ENCODE data around the gene DGCR6.
"Not testable (repeated sequence)": the region's sequence is repeated elsewhere in the genome, so short reads cannot be mapped to it uniquely, and the experiment has no call there.

The DGCR6 gene

GRCh38 chr22:18956956-18957355 lies 50.8 kb downstream of the DGCR6 start:
- H3K4me1 ChIP-seq (ENCODE audit: control extremely low read depth in 1 of 4, control insufficient read depth in 4 of 4, insufficient read depth in 4 of 4, low read length in 3 of 4); H3K27me3 ChIP-seq (replicated peaks in 2 of 5; ENCODE audit: control insufficient read depth in 4 of 5, insufficient read depth in 5 of 5, low read length in 4 of 5); DNase-seq; CTCF ChIA-PET; H3K9me3 ChIP-seq (ENCODE audit: control extremely low read depth in 1 of 5, control insufficient read depth in 4 of 5, insufficient read depth in 2 of 5, low read depth in 1 of 5, low read length in 4 of 5); H3K27ac ChIP-seq (ENCODE audit: insufficient read depth in 1 of 2, low read depth in 1 of 2, low read length in 2 of 2, poor library complexity in 1 of 2, severe bottlenecking in 2 of 2); H3K36me3 ChIP-seq (ENCODE audit: control insufficient read depth in 4 of 4, insufficient read depth in 4 of 4, low read length in 3 of 4); H3K4me3 ChIP-seq (ENCODE audit: control insufficient read depth in 1 of 7, extremely low read depth in 1 of 7, insufficient read depth in 4 of 7, low read depth in 2 of 7, low read length in 6 of 7): not testable (repeated sequence)
- POLR2A ChIA-PET, result interaction anchor here (0.6 kb wide), 1 partner anchor 25 kb away, joined by 3 read pairs; no protein-coding TSS in a partner anchor
- WGBS (ENCODE audit: insufficient coverage), result 83% methylated on average over 5 of the region's 15 CpGs

GRCh38 chr22:18957621-18958320 lies 51.7 kb downstream of the DGCR6 start:
- H3K4me3 ChIP-seq (ENCODE audit: control insufficient read depth in 1 of 7, extremely low read depth in 1 of 7, insufficient read depth in 4 of 7, low read depth in 2 of 7, low read length in 6 of 7); H3K9me3 ChIP-seq (ENCODE audit: control extremely low read depth in 1 of 5, control insufficient read depth in 4 of 5, insufficient read depth in 2 of 5, low read depth in 1 of 5, low read length in 4 of 5); DNase-seq; H3K36me3 ChIP-seq (ENCODE audit: control insufficient read depth in 4 of 4, insufficient read depth in 4 of 4, low read length in 3 of 4); H3K4me1 ChIP-seq (ENCODE audit: control extremely low read depth in 1 of 4, control insufficient read depth in 4 of 4, insufficient read depth in 4 of 4, low read length in 3 of 4); H3K27me3 ChIP-seq (replicated peaks in 2 of 5; ENCODE audit: control insufficient read depth in 4 of 5, insufficient read depth in 5 of 5, low read length in 4 of 5); H3K27ac ChIP-seq (ENCODE audit: insufficient read depth in 1 of 2, low read depth in 1 of 2, low read length in 2 of 2, poor library complexity in 1 of 2, severe bottlenecking in 2 of 2); POLR2A ChIA-PET: not testable (repeated sequence)
- 56% methylated on average over 7 of the region's 18 CpGs for WGBS (ENCODE audit: insufficient coverage)
- CTCF ChIA-PET, result interaction anchor here (0.6 kb wide), 1 partner anchor 534 kb away, joined by 4 read pairs; no protein-coding TSS in a partner anchor

- CTCF ChIA-PET, result interaction anchor here (0.6 kb wide), 1 partner anchor 533 kb away, joined by 4 read pairs; no protein-coding TSS in a partner anchor
- H3K27me3 ChIP-seq (replicated peaks in 2 of 5; ENCODE audit: control insufficient read depth in 4 of 5, insufficient read depth in 5 of 5, low read length in 4 of 5); H3K4me3 ChIP-seq (ENCODE audit: control insufficient read depth in 1 of 7, extremely low read depth in 1 of 7, insufficient read depth in 4 of 7, low read depth in 2 of 7, low read length in 6 of 7); H3K27ac ChIP-seq (ENCODE audit: insufficient read depth in 1 of 2, low read depth in 1 of 2, low read length in 2 of 2, poor library complexity in 1 of 2, severe bottlenecking in 2 of 2); POLR2A ChIA-PET; H3K4me1 ChIP-seq (ENCODE audit: control extremely low read depth in 1 of 4, control insufficient read depth in 4 of 4, insufficient read depth in 4 of 4, low read length in 3 of 4); DNase-seq; H3K36me3 ChIP-seq (ENCODE audit: control insufficient read depth in 4 of 4, insufficient read depth in 4 of 4, low read length in 3 of 4); H3K9me3 ChIP-seq (ENCODE audit: control extremely low read depth in 1 of 5, control insufficient read depth in 4 of 5, insufficient read depth in 2 of 5, low read depth in 1 of 5, low read length in 4 of 5): not testable (repeated sequence)
- WGBS (ENCODE audit: insufficient coverage), result 94% methylated on average over 7 of the region's 18 CpGs
Measured at GRCh38 chr22:18958321-18958705, 52.2 kb downstream of the DGCR6 start.

GRCh38 chr22:18958738-18959137 lies 52.6 kb downstream of the DGCR6 start:
- H3K4me1 ChIP-seq (ENCODE audit: control extremely low read depth in 1 of 4, control insufficient read depth in 4 of 4, insufficient read depth in 4 of 4, low read length in 3 of 4); H3K36me3 ChIP-seq (ENCODE audit: control insufficient read depth in 4 of 4, insufficient read depth in 4 of 4, low read length in 3 of 4); POLR2A ChIA-PET; H3K27me3 ChIP-seq (replicated peaks in 2 of 5; ENCODE audit: control insufficient read depth in 4 of 5, insufficient read depth in 5 of 5, low read length in 4 of 5); CTCF ChIA-PET; H3K9me3 ChIP-seq (ENCODE audit: control extremely low read depth in 1 of 5, control insufficient read depth in 4 of 5, insufficient read depth in 2 of 5, low read depth in 1 of 5, low read length in 4 of 5); H3K4me3 ChIP-seq (ENCODE audit: control insufficient read depth in 1 of 7, extremely low read depth in 1 of 7, insufficient read depth in 4 of 7, low read depth in 2 of 7, low read length in 6 of 7); H3K27ac ChIP-seq (ENCODE audit: insufficient read depth in 1 of 2, low read depth in 1 of 2, low read length in 2 of 2, poor library complexity in 1 of 2, severe bottlenecking in 2 of 2); DNase-seq: not testable (repeated sequence)
- WGBS (ENCODE audit: insufficient coverage), result 89% methylated on average over 10 of the region's 14 CpGs

- CTCF ChIA-PET; POLR2A ChIA-PET; H3K36me3 ChIP-seq (ENCODE audit: control insufficient read depth in 4 of 4, insufficient read depth in 4 of 4, low read length in 3 of 4); H3K9me3 ChIP-seq (ENCODE audit: control extremely low read depth in 1 of 5, control insufficient read depth in 4 of 5, insufficient read depth in 2 of 5, low read depth in 1 of 5, low read length in 4 of 5); H3K27ac ChIP-seq (ENCODE audit: insufficient read depth in 1 of 2, low read depth in 1 of 2, low read length in 2 of 2, poor library complexity in 1 of 2, severe bottlenecking in 2 of 2); H3K4me3 ChIP-seq (ENCODE audit: control insufficient read depth in 1 of 7, extremely low read depth in 1 of 7, insufficient read depth in 4 of 7, low read depth in 2 of 7, low read length in 6 of 7); H3K27me3 ChIP-seq (replicated peaks in 2 of 5; ENCODE audit: control insufficient read depth in 4 of 5, insufficient read depth in 5 of 5, low read length in 4 of 5); DNase-seq; H3K4me1 ChIP-seq (ENCODE audit: control extremely low read depth in 1 of 4, control insufficient read depth in 4 of 4, insufficient read depth in 4 of 4, low read length in 3 of 4): not testable (repeated sequence)
- WGBS (ENCODE audit: insufficient coverage), result no CpG with 5 or more reads among the region's 6 CpGs
Measured at GRCh38 chr22:18959266-18959665, 53.1 kb downstream of the DGCR6 start.

GRCh38 chr22:18959741-18960140 lies 53.6 kb downstream of the DGCR6 start:
- 89% methylated on average over 3 of the region's 12 CpGs for whole genome bisulfite sequencing (ENCODE audit: insufficient coverage)
- H3K4me1 ChIP-seq (ENCODE audit: control extremely low read depth in 1 of 4, control insufficient read depth in 4 of 4, insufficient read depth in 4 of 4, low read length in 3 of 4); H3K27me3 ChIP-seq (replicated peaks in 2 of 5; ENCODE audit: control insufficient read depth in 4 of 5, insufficient read depth in 5 of 5, low read length in 4 of 5); CTCF ChIA-PET; H3K36me3 ChIP-seq (ENCODE audit: control insufficient read depth in 4 of 4, insufficient read depth in 4 of 4, low read length in 3 of 4); H3K27ac ChIP-seq (ENCODE audit: insufficient read depth in 1 of 2, low read depth in 1 of 2, low read length in 2 of 2, poor library complexity in 1 of 2, severe bottlenecking in 2 of 2); POLR2A ChIA-PET; H3K4me3 ChIP-seq (ENCODE audit: control insufficient read depth in 1 of 7, extremely low read depth in 1 of 7, insufficient read depth in 4 of 7, low read depth in 2 of 7, low read length in 6 of 7); H3K9me3 ChIP-seq (ENCODE audit: control extremely low read depth in 1 of 5, control insufficient read depth in 4 of 5, insufficient read depth in 2 of 5, low read depth in 1 of 5, low read length in 4 of 5); DNase-seq: not testable (repeated sequence)

GRCh38 chr22:18960166-18960820 lies 54.2 kb downstream of the DGCR6 start:
- 94% methylated on average over 8 of the region's 11 CpGs for WGBS (ENCODE audit: insufficient coverage)
- H3K4me1 ChIP-seq (ENCODE audit: control extremely low read depth in 1 of 4, control insufficient read depth in 4 of 4, insufficient read depth in 4 of 4, low read length in 3 of 4); H3K9me3 ChIP-seq (ENCODE audit: control extremely low read depth in 1 of 5, control insufficient read depth in 4 of 5, insufficient read depth in 2 of 5, low read depth in 1 of 5, low read length in 4 of 5); H3K4me3 ChIP-seq (ENCODE audit: control insufficient read depth in 1 of 7, extremely low read depth in 1 of 7, insufficient read depth in 4 of 7, low read depth in 2 of 7, low read length in 6 of 7); DNase-seq; H3K36me3 ChIP-seq (ENCODE audit: control insufficient read depth in 4 of 4, insufficient read depth in 4 of 4, low read length in 3 of 4); POLR2A ChIA-PET; H3K27me3 ChIP-seq (replicated peaks in 2 of 5; ENCODE audit: control insufficient read depth in 4 of 5, insufficient read depth in 5 of 5, low read length in 4 of 5); H3K27ac ChIP-seq (ENCODE audit: insufficient read depth in 1 of 2, low read depth in 1 of 2, low read length in 2 of 2, poor library complexity in 1 of 2, severe bottlenecking in 2 of 2); CTCF ChIA-PET: not testable (repeated sequence)

All from common myeloid progenitor, CD34-positive (primary cell).